ENCODE measurements around the gene SLC10A3.

The SLC10A3 gene

DNA sequence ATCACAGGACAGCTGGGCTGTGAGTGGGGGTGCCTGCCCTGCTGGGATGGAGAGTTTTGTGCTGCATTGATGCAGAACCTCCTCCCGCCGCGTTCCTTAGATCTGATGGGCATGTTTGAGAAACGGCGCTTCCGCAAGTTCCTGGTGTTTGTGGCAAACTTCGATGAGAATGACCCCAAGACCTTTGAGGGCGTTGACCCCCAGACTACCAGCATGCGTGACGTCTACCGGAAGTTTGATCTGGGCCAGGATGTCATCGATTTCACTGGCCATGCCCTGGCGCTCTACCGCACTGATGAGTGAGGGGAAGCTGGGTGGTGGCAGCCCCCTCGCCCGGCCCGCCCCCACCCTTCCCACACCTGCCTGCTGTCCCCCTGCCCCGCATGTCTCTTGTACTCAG, 50.6 kb downstream of the SLC10A3 start:
- DNase-seq (ENCODE audit: low spot score) = no peak

DNA sequence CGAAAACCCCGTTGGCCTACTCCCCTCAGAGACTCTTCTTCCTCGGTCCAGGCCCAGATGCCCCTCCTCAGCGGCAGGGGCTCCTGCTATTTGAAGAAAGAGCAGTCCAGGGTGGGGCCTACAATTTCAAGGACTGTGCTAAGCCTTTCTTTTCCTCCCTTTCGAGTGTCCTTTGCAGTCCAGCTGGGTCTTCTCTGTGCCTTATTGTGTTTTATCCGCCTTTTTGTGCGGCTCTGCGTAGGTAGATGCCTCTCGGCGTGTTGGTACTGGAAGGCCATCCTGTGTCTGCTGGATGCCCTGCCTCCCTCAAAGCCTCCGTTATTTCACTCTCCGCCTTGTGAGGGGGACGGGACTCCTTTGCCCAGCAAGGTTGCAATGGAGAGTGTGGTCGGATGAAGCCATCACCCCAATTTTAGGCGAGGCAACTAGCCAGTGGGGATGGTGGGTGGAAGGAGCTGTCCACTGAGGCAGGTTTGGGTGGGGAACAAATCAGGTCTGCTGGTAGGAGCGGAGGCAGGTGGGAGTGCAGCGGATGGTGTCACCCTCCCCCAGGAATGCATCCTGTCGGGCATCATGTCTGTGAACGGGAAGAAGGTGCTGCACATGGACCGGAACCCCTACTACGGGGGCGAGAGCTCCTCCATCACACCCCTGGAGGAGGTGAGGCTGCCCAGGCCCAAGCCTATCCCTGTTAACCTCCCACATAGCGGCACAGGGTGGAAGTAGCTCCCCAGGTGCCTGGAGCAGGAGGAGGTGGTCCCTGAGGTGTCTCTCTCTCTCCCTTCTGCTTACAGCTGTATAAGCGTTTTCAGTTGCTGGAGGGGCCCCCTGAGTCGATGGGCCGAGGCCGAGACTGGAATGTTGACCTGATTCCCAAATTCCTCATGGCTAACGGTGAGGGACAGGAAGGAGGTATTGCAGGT, 52.2 kb downstream of the SLC10A3 start:
- DNase-seq (ENCODE audit: low spot score) = no peak

Data from GM03348 (cell line).